Adipocyte (in vitro differentiated cells): ENCODE results near the gene PCTP.

Source experiments
- DNase-seq: peaks from one replicate; pipeline ENCODE4 v3.0.0-alpha.2; 2015; ENCODE audit warnings: low read depth
- H3K27me3 ChIP-seq: replicated peaks from 2 replicates; pipeline ENCODE4 v1.7.0; 2013; ENCODE audit warnings: mild to moderate bottlenecking, low read length, moderate library complexity; ENCODE audit not compliant: control insufficient read depth, insufficient read depth
- H3K36me3 ChIP-seq: 2 replicates; pipeline ENCODE4 v1.7.0; 2013; ENCODE audit warnings: low read length, mild to moderate bottlenecking, moderate library complexity; ENCODE audit not compliant: control insufficient read depth, insufficient read depth, severe bottlenecking
- H3K4me1 ChIP-seq: 2 replicates; pipeline ENCODE4 v1.7.0; 2013; ENCODE audit warnings: mild to moderate bottlenecking, low read length, moderate library complexity; ENCODE audit not compliant: control insufficient read depth, insufficient read depth
- H3K4me3 ChIP-seq: 2 replicates; pipeline ENCODE4 v1.7.0; 2013; ENCODE audit warnings: mild to moderate bottlenecking, low read length, moderate library complexity
- H3K9ac ChIP-seq: 2 replicates; pipeline ENCODE4 v1.7.0; 2013; ENCODE audit warnings: mild to moderate bottlenecking, low read length, moderate library complexity
- H3K9me3 ChIP-seq: 2 replicates; pipeline ENCODE4 v1.7.0; 2013; ENCODE audit warnings: mild to moderate bottlenecking, low read length, moderate library complexity; ENCODE audit not compliant: control insufficient read depth

Gene PCTP

DNA sequence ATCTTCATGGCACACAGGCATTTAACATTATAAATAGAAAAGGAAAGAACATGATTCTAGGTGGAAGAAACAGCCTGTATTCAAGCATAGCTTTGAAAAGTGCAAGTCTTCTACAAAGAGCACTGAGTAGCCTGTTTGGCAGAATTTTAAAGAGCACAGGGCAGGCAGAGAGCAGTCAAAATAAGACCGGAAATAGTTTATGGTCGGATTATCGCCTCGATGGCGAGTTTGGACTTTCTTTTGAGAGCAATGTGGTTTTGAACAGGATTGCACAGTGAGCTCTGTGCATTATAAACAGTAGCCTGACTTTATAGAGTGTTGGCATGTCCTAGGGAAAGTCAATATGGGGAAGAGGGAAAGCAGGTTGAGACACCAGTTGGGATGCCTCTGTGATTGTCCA lies 22.0 kb upstream of the PCTP start:
- no peaks in the 10 kb centered on the region for H3K27me3 ChIP-seq
- no peaks in the 10 kb centered on the region for H3K9me3 ChIP-seq
- peaks cover 64% of the 10 kb centered on the region for H3K4me1 ChIP-seq
- H3K9ac ChIP-seq: no peak overlapping the region
- DNase-seq: no peak
- H3K36me3 ChIP-seq: no peaks in the 10 kb centered on the region
- no peak overlapping the region for H3K4me3 ChIP-seq

DNA sequence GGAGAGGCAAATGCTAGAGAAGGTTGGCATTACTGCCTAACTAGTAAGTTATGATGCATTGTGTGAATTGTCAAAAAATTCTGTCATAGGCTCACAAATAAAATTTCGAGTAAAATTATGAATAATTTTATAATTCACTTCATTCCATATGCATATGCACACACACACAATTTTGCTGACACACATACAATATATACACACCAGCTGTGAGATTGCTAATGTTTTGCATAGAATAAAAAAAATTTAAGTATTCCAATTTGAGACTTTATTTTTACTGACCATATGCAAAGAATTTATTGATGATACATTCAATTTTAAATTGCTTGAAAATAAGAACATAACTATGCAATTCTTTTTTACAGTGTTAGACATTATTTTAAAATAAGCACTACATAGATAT lies 21.4 kb upstream of the PCTP start:
- DNase-seq: no peak
- no peaks in the 10 kb centered on the region for H3K9me3 ChIP-seq

DNA sequence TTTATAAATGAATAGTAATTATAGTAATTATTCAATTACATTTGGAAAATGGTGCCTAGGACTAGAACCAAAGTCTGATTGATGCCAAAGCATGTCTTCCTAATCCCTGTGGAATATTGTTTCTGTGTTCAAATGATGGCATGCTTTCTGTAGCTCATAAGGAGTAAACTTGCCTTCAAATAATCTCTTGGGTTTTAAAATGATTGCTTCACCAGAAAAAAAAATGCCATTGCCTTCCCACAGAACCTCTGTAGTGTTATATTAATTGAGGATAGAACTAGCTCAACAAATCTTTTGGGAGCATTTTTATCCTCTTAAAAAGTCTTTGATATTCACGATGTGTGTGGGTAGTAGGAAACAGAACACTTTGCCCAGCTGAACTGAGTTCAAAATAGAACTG lies 20.5 kb upstream of the PCTP start:
- peak overlapping the region; percentile 74 for H3K4me3 ChIP-seq
- no peaks in the 10 kb centered on the region for H3K36me3 ChIP-seq
- H3K27me3 ChIP-seq: no peaks in the 10 kb centered on the region
- no peaks in the 10 kb centered on the region for H3K9me3 ChIP-seq
- peak; percentile 39 for DNase-seq
- peaks cover 76% of the 10 kb centered on the region for H3K4me1 ChIP-seq
- H3K9ac ChIP-seq: peak overlapping the region; percentile 82

More for the DNA sequence above, 21.4 kb upstream of the PCTP start:
- Histone ChIP-seq H3K4me3 (no peak overlapping the region), H3K9ac (no peak overlapping the region), H3K4me1 (peaks cover 71% of the 10 kb centered on the region), H3K36me3 (no peaks in the 10 kb centered on the region), H3K27me3 (no peaks in the 10 kb centered on the region)

DNA sequence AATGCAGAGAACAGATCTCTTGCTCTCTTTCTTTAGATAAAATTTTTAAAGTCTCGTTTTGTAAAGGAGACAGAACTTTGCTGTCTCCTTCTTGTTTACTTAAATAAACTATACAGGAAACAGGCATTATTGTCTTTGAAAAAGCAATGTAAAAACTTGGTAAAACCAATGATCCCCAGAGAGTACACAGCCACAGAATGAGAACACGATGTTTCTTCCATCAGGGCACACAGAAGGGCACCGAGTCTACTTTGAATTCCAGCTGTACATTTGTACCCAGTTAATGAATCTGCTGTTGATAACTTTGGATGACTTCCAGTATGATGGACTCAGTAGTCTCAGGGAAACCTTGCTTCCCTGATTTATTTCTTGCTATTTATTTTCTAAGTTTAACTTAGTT lies 20.0 kb upstream of the PCTP start:
- Histone ChIP-seq H3K9me3 (no peaks in the 10 kb centered on the region), H3K36me3 (no peaks in the 10 kb centered on the region), H3K4me1 (peaks cover 75% of the 10 kb centered on the region), H3K27me3 (no peaks in the 10 kb centered on the region), H3K4me3 (peak overlapping the region; percentile 74), H3K9ac (peak overlapping the region; percentile 82)
- DNase-seq: no peak

DNA sequence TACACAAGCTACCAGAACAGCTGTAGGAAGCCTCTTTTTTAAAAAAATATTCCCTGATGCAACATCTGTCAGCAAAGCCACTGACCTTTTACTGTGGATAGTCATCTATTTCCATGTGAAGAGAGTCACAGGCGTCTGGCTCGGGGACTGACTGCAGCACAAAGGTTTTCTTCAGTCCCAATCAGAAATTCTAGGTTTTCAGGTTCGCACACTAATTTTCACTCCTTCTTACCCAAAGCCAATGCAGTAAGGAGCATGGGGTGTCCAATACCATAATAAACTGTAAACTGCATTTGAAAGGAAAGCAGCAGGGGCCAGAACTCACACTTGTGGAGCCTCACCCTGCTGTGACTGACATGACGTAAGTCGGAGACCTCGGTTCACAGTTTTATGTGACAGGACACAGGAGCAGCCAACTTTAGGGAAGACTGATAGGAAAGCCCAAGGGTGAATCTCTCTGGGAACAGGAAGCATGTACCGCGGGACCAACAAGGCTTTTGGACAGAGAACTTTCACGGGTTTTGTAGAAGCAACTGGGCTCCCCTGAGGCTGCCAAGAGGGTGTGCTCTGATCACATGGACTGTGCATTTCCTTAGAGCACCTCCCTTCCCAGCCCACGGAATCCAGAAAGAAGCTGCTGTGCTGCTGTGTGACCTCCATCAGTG lies 19.1 kb upstream of the PCTP start:
- DNase-seq: peak; percentile 42

DNA sequence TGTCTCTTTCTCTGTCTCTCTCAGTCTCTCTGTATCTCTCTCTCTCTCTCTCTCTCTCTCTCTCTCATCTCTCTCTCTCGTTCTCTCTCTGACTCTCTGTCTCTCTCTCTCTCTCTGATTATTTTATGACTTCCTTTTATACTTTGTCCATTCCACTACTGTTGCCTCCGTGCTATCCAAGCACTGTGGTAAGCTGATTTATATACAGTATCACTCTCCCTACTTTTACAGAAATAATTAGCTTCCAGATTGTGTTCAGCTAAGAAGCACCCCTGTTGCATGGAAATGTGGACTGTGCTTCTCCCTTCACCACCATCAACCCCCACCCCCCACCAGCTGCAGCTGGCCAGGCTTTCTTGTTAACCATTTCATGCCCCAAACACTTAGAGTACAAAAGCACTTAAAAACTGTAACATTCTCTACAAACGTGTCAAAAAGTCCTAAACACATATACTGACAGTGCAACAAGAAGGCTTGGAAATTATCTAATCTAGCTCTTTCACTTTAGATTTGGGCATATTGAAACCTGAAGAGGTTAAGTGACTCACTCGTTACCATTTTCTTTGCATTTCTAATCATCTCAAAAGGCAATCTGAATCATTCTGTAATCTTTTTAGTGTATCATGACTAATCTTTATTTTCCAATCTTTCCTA lies 16.6 kb upstream of the PCTP start:
- Histone ChIP-seq H3K27me3 (no peaks in the 10 kb centered on the region), H3K36me3 (no peaks in the 10 kb centered on the region), H3K4me1 (peaks cover 60% of the 10 kb centered on the region), H3K9me3 (no peaks in the 10 kb centered on the region), H3K4me3 (no peak overlapping the region), H3K9ac (peak overlapping the region; percentile 6)
- no peak for DNase-seq

More for the DNA sequence above, 19.1 kb upstream of the PCTP start:
- H3K9ac ChIP-seq: peak overlapping the region; percentile 82
- no peaks in the 10 kb centered on the region for H3K27me3 ChIP-seq
- H3K36me3 ChIP-seq: no peaks in the 10 kb centered on the region
- no peaks in the 10 kb centered on the region for H3K9me3 ChIP-seq
- peaks cover 67% of the 10 kb centered on the region for H3K4me1 ChIP-seq
- peak overlapping the region; percentile 74 for H3K4me3 ChIP-seq

DNA sequence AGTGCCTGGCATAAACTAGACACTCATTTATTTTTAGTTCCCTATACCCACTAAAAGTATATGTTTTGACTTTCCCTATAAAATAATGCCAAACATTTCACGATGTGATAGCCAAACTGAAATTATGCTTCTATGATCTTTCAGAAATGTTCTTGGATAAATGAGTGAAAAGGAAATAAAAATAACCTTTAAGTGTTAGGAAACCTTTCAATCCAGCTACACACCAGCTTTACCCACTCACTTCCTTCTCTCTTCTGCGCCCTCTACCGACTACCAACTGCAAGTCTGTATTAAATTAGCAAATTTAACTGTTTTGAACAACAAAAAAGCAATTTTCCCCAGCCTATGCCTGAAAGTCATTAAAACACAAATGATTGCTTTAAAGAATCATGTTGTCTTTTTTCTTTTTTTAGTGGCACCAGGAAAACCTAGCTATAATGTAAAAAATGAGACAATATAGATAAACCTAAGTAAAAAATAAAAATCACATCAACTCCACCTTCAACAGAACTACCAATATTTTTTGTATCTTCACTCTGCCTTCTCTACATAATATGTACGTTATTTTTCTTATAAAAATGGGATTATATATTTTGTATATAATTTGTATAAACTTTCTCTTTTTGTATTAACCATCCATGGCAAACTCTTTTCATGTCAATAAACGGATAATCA lies 15.0 kb upstream of the PCTP start:
- DNase-seq: peak; percentile 86
- no peak overlapping the region for H3K4me3 ChIP-seq
- no peak overlapping the region for H3K9ac ChIP-seq
- H3K36me3 ChIP-seq: no peaks in the 10 kb centered on the region
- H3K9me3 ChIP-seq: no peaks in the 10 kb centered on the region
- H3K4me1 ChIP-seq: peaks cover 47% of the 10 kb centered on the region
- H3K27me3 ChIP-seq: no peaks in the 10 kb centered on the region

DNA sequence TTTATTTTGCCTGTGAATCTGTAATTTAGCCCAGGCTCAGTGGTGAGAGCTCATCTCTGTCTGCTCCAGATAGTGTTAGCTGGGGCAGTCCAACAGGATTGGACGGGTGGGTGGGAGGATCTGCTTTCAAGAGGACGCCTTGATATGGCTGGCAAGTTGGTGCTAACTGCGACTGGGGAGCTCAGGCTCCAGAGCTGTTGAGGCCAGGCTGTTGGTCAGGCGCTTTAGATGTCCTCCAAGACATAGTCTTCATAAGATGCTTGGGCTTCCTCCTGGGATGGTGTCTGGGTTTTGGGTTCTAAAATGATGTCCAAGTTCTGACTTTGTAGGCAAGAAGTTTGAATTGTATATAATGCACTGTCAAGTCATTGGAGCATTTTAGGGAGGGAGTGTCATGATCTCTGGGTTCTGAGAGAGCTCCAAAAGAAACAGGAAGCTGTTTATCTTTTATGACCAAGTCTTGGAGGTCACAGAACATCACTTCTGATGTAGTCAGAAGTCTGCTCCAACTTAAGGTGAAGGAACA lies 12.8 kb upstream of the PCTP start:
- Histone ChIP-seq H3K9ac (no peak overlapping the region), H3K4me3 (no peak overlapping the region), H3K36me3 (no peaks in the 10 kb centered on the region), H3K4me1 (peaks cover 26% of the 10 kb centered on the region), H3K27me3 (no peaks in the 10 kb centered on the region), H3K9me3 (no peaks in the 10 kb centered on the region)
- DNase-seq: no peak

DNA sequence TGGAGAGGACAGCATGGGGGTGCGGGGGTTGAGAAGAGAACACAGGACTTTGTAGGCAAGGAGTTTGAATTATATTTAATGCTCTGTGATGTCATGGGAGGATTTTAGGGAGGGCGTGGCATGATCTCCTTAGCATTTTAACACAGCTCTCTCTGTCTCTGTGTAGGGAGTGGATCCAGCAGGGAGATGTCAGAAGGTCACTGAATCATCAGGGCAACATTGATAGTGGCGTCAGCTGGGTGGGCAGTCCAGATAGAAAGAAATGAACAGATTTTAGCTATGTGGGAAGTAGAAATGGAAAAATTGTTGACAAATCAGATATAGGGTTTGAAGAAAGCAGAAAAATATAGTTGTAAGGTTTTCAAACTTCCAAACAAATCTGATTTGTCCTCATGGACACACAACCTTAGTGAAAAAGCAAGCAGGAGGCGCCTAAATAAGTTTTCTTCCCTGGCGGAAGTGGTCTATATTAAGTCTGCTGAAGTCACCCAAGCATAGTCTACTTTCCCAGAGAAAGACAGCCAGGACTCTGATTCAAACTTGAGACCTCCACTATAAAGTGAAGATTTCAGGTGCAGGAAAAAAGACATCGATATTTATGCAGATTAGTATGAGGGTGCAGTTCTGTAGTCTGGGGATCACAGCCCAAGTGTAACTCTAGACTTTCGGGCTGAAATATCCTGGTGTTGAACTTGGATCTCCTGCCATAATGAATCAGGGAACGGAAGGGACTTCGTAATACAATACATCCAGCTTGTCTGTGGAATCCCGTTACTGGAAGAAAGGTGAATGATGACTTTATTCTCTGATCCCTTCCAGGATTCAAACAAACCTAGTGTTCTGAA lies 10.1 kb upstream of the PCTP start:
- Histone ChIP-seq H3K9ac (no peak overlapping the region), H3K36me3 (no peaks in the 10 kb centered on the region), H3K9me3 (no peaks in the 10 kb centered on the region), H3K27me3 (no peaks in the 10 kb centered on the region), H3K4me3 (no peak overlapping the region), H3K4me1 (no peaks in the 10 kb centered on the region)
- no peak for DNase-seq

DNA sequence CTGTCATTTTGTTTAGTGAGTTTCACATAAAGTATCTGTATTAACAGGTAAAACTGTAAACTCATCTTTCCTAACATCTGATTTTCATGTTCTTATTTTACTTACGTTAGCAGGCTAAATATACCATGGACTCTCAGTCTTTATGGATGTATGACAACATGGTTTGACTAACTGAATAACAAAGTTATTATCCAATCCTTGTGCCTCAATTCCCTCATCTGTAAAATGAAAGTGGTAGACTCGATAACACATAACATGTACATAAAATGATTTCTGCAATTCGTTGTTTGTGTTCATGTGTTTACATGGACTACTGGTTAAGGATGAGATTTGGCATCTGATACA lies 9.5 kb upstream of the PCTP start:
- Histone ChIP-seq H3K27me3 (no peaks in the 10 kb centered on the region), H3K36me3 (no peaks in the 10 kb centered on the region), H3K4me1 (no peaks in the 10 kb centered on the region), H3K4me3 (no peak overlapping the region), H3K9me3 (no peaks in the 10 kb centered on the region), H3K9ac (no peak overlapping the region)
- no peak for DNase-seq
